OCI-LY7 (cell line): ENCODE data around the gene BHMT2.

Experiments
- CTCF ChIP-seq: fragments of 200-600 bp; sonication (generic); conservative IDR thresholded peaks from 2 replicates; pipeline ENCODE4 v1.5.1; 2014; ENCODE audit warnings: mild to moderate bottlenecking, antibody characterized with exemption, low read length, moderate library complexity, mixed read lengths
- EZH2phosphoT487 ChIP-seq: fragments of 200-600 bp; sonication (generic); IDR thresholded peaks from 2 replicates; pipeline ENCODE4 v1.6.1; 2018; ENCODE audit warnings: low read depth, borderline replicate concordance, mild to moderate bottlenecking, mixed run types, antibody characterized with exemption, low read length, moderate library complexity, mixed read lengths

- TF ChIP-seq CTCF (no peak), EZH2phosphoT487 (no peak)
These were observed 36.8 kb upstream of the BHMT2 start for GRCh38 chr5:79032782-79033181.
